ENCODE results near the gene PRPSAP2.

PRPSAP2 gene

GRCh38 chr17:18958611-18959010 is 100.7 kb downstream of the PRPSAP2 start:
- no peaks in the 10 kb centered on the region for H3K27me3 ChIP-seq (ENCODE audit: control insufficient read depth in 1 of 2, insufficient read depth in 2 of 2, low read length in 2 of 2)
- no peak overlapping the region for H3K27ac ChIP-seq (ENCODE audit: low read depth, low read length)
- no peaks in the 10 kb centered on the region for H3K36me3 ChIP-seq (ENCODE audit: insufficient read depth, low read length)
- H3K4me1 ChIP-seq (ENCODE audit: insufficient read depth, low read length), result peaks cover 12% of the 10 kb centered on the region
- H3K9me3 ChIP-seq (ENCODE audit: low read length), result no peaks in the 10 kb centered on the region
- no peak overlapping the region for H3K9ac ChIP-seq (ENCODE audit: low read length)
- H3K4me3 ChIP-seq (ENCODE audit: low read depth in 1 of 2, low read length in 2 of 2), result no peak overlapping the region

- Histone ChIP-seq H3K4me1 (ENCODE audit: insufficient read depth, low read length) (peaks cover 12% of the 10 kb centered on the region), H3K36me3 (ENCODE audit: insufficient read depth, low read length) (no peaks in the 10 kb centered on the region), H3K27me3 (ENCODE audit: control insufficient read depth in 1 of 2, insufficient read depth in 2 of 2, low read length in 2 of 2) (no peaks in the 10 kb centered on the region), H3K4me3 (ENCODE audit: low read depth in 1 of 2, low read length in 2 of 2) (no peak overlapping the region), H3K27ac (ENCODE audit: low read depth, low read length) (no peak overlapping the region), H3K9ac (ENCODE audit: low read length) (no peak overlapping the region), H3K9me3 (ENCODE audit: low read length) (no peaks in the 10 kb centered on the region)
These were observed 101.3 kb downstream of the PRPSAP2 start for GRCh38 chr17:18959071-18959844.

GRCh38 chr17:18959845-18960240 is 101.9 kb downstream of the PRPSAP2 start:
- Histone ChIP-seq H3K9me3 (ENCODE audit: low read length) (no peaks in the 10 kb centered on the region), H3K4me1 (ENCODE audit: insufficient read depth, low read length) (peaks cover 12% of the 10 kb centered on the region), H3K4me3 (ENCODE audit: low read depth in 1 of 2, low read length in 2 of 2) (no peak overlapping the region), H3K36me3 (ENCODE audit: insufficient read depth, low read length) (no peaks in the 10 kb centered on the region), H3K27ac (ENCODE audit: low read depth, low read length) (no peak overlapping the region), H3K9ac (ENCODE audit: low read length) (no peak overlapping the region), H3K27me3 (ENCODE audit: control insufficient read depth in 1 of 2, insufficient read depth in 2 of 2, low read length in 2 of 2) (no peaks in the 10 kb centered on the region)

- H3K36me3 ChIP-seq (ENCODE audit: insufficient read depth, low read length), result no peaks in the 10 kb centered on the region
- H3K4me1 ChIP-seq (ENCODE audit: insufficient read depth, low read length), result peaks cover 12% of the 10 kb centered on the region
- no peak overlapping the region for H3K27ac ChIP-seq (ENCODE audit: low read depth, low read length)
- no peaks in the 10 kb centered on the region for H3K27me3 ChIP-seq (ENCODE audit: control insufficient read depth in 1 of 2, insufficient read depth in 2 of 2, low read length in 2 of 2)
- H3K9me3 ChIP-seq (ENCODE audit: low read length), result no peaks in the 10 kb centered on the region
- no peak overlapping the region for H3K4me3 ChIP-seq (ENCODE audit: low read depth in 1 of 2, low read length in 2 of 2)
- no peak overlapping the region for H3K9ac ChIP-seq (ENCODE audit: low read length)
These were observed 102.3 kb downstream of the PRPSAP2 start for GRCh38 chr17:18960241-18960665.

- no peaks in the 10 kb centered on the region for H3K36me3 ChIP-seq (ENCODE audit: insufficient read depth, low read length)
- H3K27ac ChIP-seq (ENCODE audit: low read depth, low read length), result no peak overlapping the region
- no peak overlapping the region for H3K9ac ChIP-seq (ENCODE audit: low read length)
- no peak overlapping the region for H3K4me3 ChIP-seq (ENCODE audit: low read depth in 1 of 2, low read length in 2 of 2)
- H3K27me3 ChIP-seq (ENCODE audit: control insufficient read depth in 1 of 2, insufficient read depth in 2 of 2, low read length in 2 of 2), result no peaks in the 10 kb centered on the region
- no peaks in the 10 kb centered on the region for H3K9me3 ChIP-seq (ENCODE audit: low read length)
- peaks cover 12% of the 10 kb centered on the region for H3K4me1 ChIP-seq (ENCODE audit: insufficient read depth, low read length)
These were observed 103.0 kb downstream of the PRPSAP2 start for GRCh38 chr17:18960803-18961511.

- Histone ChIP-seq H3K36me3 (ENCODE audit: insufficient read depth, low read length) (no peaks in the 10 kb centered on the region), H3K27ac (ENCODE audit: low read depth, low read length) (no peak overlapping the region), H3K9me3 (ENCODE audit: low read length) (no peaks in the 10 kb centered on the region), H3K27me3 (ENCODE audit: control insufficient read depth in 1 of 2, insufficient read depth in 2 of 2, low read length in 2 of 2) (no peaks in the 10 kb centered on the region), H3K4me3 (ENCODE audit: low read depth in 1 of 2, low read length in 2 of 2) (no peak overlapping the region), H3K9ac (ENCODE audit: low read length) (no peak overlapping the region), H3K4me1 (ENCODE audit: insufficient read depth, low read length) (peaks cover 12% of the 10 kb centered on the region)
These were observed 103.9 kb downstream of the PRPSAP2 start for GRCh38 chr17:18961634-18962493.

GRCh38 chr17:18962494-18962815 is 104.5 kb downstream of the PRPSAP2 start:
- Histone ChIP-seq H3K36me3 (ENCODE audit: insufficient read depth, low read length) (no peaks in the 10 kb centered on the region), H3K27me3 (ENCODE audit: control insufficient read depth in 1 of 2, insufficient read depth in 2 of 2, low read length in 2 of 2) (no peaks in the 10 kb centered on the region), H3K9me3 (ENCODE audit: low read length) (no peaks in the 10 kb centered on the region), H3K27ac (ENCODE audit: low read depth, low read length) (no peak overlapping the region), H3K4me3 (ENCODE audit: low read depth in 1 of 2, low read length in 2 of 2) (no peak overlapping the region), H3K9ac (ENCODE audit: low read length) (no peak overlapping the region), H3K4me1 (ENCODE audit: insufficient read depth, low read length) (peaks cover 12% of the 10 kb centered on the region)

GRCh38 chr17:18963126-18964017 is 105.4 kb downstream of the PRPSAP2 start:
- Histone ChIP-seq H3K9ac (ENCODE audit: low read length) (no peak overlapping the region), H3K36me3 (ENCODE audit: insufficient read depth, low read length) (no peaks in the 10 kb centered on the region), H3K4me1 (ENCODE audit: insufficient read depth, low read length) (peaks cover 12% of the 10 kb centered on the region), H3K9me3 (ENCODE audit: low read length) (no peaks in the 10 kb centered on the region), H3K27ac (ENCODE audit: low read depth, low read length) (no peak overlapping the region), H3K27me3 (ENCODE audit: control insufficient read depth in 1 of 2, insufficient read depth in 2 of 2, low read length in 2 of 2) (no peaks in the 10 kb centered on the region), H3K4me3 (ENCODE audit: low read depth in 1 of 2, low read length in 2 of 2) (no peak overlapping the region)

- Histone ChIP-seq H3K4me3 (ENCODE audit: low read depth in 1 of 2, low read length in 2 of 2) (no peak overlapping the region), H3K4me1 (ENCODE audit: insufficient read depth, low read length) (peaks cover 12% of the 10 kb centered on the region), H3K27ac (ENCODE audit: low read depth, low read length) (no peak overlapping the region), H3K27me3 (ENCODE audit: control insufficient read depth in 1 of 2, insufficient read depth in 2 of 2, low read length in 2 of 2) (no peaks in the 10 kb centered on the region), H3K36me3 (ENCODE audit: insufficient read depth, low read length) (no peaks in the 10 kb centered on the region), H3K9ac (ENCODE audit: low read length) (no peak overlapping the region), H3K9me3 (ENCODE audit: low read length) (no peaks in the 10 kb centered on the region)
These were observed 106.1 kb downstream of the PRPSAP2 start for GRCh38 chr17:18964018-18964351.

- H3K9ac ChIP-seq (ENCODE audit: low read length), result no peak overlapping the region
- no peaks in the 10 kb centered on the region for H3K9me3 ChIP-seq (ENCODE audit: low read length)
- H3K27me3 ChIP-seq (ENCODE audit: control insufficient read depth in 1 of 2, insufficient read depth in 2 of 2, low read length in 2 of 2), result no peaks in the 10 kb centered on the region
- peaks cover 15% of the 10 kb centered on the region for H3K4me1 ChIP-seq (ENCODE audit: insufficient read depth, low read length)
- no peaks in the 10 kb centered on the region for H3K36me3 ChIP-seq (ENCODE audit: insufficient read depth, low read length)
- no peak overlapping the region for H3K27ac ChIP-seq (ENCODE audit: low read depth, low read length)
- H3K4me3 ChIP-seq (ENCODE audit: low read depth in 1 of 2, low read length in 2 of 2), result no peak overlapping the region
These were observed 106.6 kb downstream of the PRPSAP2 start for GRCh38 chr17:18964550-18964949.

All from muscle layer of colon (tissue), 2 donors.